ENCODE results near the gene CTCF. TPM values are rescaled to one million over a fixed set of nuclear protein-coding genes. Genes with fewer than 3 reads are reported as not detected.

CTCF gene
- total and polyA plus RNA-seq, 10 of the 15 experiments (the other 5 are each of a cell fraction or from before 2014, with no cell fraction given): 9.1 to 55.0 (median 41.8) TPM

DNA sequence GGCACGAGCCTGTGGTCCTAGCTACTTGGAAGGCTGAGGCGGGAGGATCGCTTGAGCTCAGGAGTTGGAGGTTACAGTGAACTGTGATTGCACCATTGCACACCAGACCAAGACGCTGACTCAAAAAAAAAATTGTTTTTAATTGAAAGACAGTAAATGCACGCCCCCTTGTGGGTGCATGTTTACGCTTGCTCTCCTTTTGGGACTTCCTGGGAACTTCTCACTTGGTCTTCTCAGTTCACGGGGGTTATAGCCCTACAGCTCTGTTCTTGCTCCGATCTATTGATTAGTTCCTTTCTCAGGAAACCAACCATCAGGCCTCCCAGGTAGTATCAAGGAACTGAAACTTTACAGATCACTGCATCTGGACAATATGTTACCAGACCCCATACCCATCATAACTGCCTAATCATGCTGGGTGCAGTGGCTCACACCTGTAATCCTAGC is 47.9 kb upstream of the CTCF start (continued):
- TF ChIP-seq YY1 (IDR thresholded peaks at IDR 0.05; ENCODE audit: low read depth, low read length): peak; percentile 63; the same call in 1 of the 2 replicates
- TF ChIP-seq SUZ12 (IDR thresholded peaks at IDR 0.05; ENCODE audit: unreplicated experiment): no peak
- no peak for TF ChIP-seq POLR2AphosphoS5 (IDR thresholded peaks at IDR 0.05; ENCODE audit: low read length)
- 0 out of 2 replicates have a peak, but pooled peaks have one; percentile 29 for TF ChIP-seq FOXM1 (IDR thresholded peaks at IDR 0.05; ENCODE audit: low read depth, low read length)
- no peak for TF ChIP-seq BMI1 (IDR thresholded peaks at IDR 0.05; ENCODE audit: borderline replicate concordance)
- no peak for TF ChIP-seq FOXK2 (IDR thresholded peaks at IDR 0.05)
- TF ChIP-seq, protein P1, sequence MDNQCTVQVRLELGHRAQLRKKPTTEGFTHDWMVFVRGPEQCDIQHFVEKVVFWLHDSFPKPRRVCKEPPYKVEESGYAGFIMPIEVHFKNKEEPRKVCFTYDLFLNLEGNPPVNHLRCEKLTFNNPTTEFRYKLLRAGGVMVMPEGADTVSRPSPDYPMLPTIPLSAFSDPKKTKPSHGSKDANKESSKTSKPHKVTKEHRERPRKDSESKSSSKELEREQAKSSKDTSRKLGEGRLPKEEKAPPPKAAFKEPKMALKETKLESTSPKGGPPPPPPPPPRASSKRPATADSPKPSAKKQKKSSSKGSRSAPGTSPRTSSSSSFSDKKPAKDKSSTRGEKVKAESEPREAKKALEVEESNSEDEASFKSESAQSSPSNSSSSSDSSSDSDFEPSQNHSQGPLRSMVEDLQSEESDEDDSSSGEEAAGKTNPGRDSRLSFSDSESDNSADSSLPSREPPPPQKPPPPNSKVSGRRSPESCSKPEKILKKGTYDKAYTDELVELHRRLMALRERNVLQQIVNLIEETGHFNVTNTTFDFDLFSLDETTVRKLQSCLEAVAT (IDR thresholded peaks at IDR 0.05): no peak
- TF ChIP-seq EP300 (IDR thresholded peaks at IDR 0.05; ENCODE audit: borderline replicate concordance in 1 of 2, control insufficient read depth in 1 of 2, low read depth in 2 of 2, low read length in 2 of 2): no peak
- 0 out of 2 replicates have a peak, but pooled peaks have one; percentile 26 for TF ChIP-seq IRF4 (IDR thresholded peaks at IDR 0.05; ENCODE audit: low read depth, low read length)
- TF ChIP-seq BCL11A (IDR thresholded peaks at IDR 0.05; ENCODE audit: low read depth, low read length): 0 out of 2 replicates have a peak, but pooled peaks have one; percentile 6
- TF ChIP-seq, protein P2, sequence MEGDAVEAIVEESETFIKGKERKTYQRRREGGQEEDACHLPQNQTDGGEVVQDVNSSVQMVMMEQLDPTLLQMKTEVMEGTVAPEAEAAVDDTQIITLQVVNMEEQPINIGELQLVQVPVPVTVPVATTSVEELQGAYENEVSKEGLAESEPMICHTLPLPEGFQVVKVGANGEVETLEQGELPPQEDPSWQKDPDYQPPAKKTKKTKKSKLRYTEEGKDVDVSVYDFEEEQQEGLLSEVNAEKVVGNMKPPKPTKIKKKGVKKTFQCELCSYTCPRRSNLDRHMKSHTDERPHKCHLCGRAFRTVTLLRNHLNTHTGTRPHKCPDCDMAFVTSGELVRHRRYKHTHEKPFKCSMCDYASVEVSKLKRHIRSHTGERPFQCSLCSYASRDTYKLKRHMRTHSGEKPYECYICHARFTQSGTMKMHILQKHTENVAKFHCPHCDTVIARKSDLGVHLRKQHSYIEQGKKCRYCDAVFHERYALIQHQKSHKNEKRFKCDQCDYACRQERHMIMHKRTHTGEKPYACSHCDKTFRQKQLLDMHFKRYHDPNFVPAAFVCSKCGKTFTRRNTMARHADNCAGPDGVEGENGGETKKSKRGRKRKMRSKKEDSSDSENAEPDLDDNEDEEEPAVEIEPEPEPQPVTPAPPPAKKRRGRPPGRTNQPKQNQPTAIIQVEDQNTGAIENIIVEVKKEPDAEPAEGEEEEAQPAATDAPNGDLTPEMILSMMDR (IDR thresholded peaks at IDR 0.05 in 2 of 3, conservative IDR thresholded peaks at IDR 0.05 in 1 of 3; ENCODE audit: control insufficient read depth in 2 of 3, extremely low read depth in 1 of 3, insufficient read depth in 1 of 3, low read depth in 3 of 3, low read length in 3 of 3): peak; percentile 66 to 82 (median 71); a peak in 5 of 6 replicates
- TF ChIP-seq NR2F1 (conservative IDR thresholded peaks at IDR 0.05): peak; percentile 64; the same call in 1 of the 2 replicates
- TF ChIP-seq, protein P3, sequence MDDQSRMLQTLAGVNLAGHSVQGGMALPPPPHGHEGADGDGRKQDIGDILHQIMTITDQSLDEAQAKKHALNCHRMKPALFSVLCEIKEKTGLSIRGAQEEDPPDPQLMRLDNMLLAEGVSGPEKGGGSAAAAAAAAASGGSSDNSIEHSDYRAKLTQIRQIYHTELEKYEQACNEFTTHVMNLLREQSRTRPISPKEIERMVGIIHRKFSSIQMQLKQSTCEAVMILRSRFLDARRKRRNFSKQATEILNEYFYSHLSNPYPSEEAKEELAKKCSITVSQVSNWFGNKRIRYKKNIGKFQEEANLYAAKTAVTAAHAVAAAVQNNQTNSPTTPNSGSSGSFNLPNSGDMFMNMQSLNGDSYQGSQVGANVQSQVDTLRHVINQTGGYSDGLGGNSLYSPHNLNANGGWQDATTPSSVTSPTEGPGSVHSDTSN (IDR thresholded peaks at IDR 0.05; ENCODE audit: insufficient replicate concordance, low read depth, low read length): no peak
- TF ChIP-seq YBX1 (IDR thresholded peaks at IDR 0.05): no peak
- TF ChIP-seq KDM1A (IDR thresholded peaks at IDR 0.05; ENCODE audit: borderline replicate concordance): no peak
- TF ChIP-seq ZZZ3 (IDR thresholded peaks at IDR 0.05; ENCODE audit: control insufficient read depth, insufficient read length, low read depth): no peak
- TF ChIP-seq SPI1 (IDR thresholded peaks at IDR 0.05; ENCODE audit: borderline replicate concordance, insufficient read depth, low read depth, low read length): peak; percentile 55; the same call in 1 of the 2 replicates
- TF ChIP-seq NR2C2 (IDR thresholded peaks at IDR 0.05; ENCODE audit: borderline replicate concordance, control insufficient read depth, insufficient read length, low read depth): no peak
- no peak for TF ChIP-seq ASH2L (IDR thresholded peaks at IDR 0.05; ENCODE audit: borderline replicate concordance, low read depth)
- TF ChIP-seq SMAD5 (IDR thresholded peaks at IDR 0.05; ENCODE audit: low read depth): no peak
- TF ChIP-seq NBN (IDR thresholded peaks at IDR 0.05): 0 out of 2 replicates have a peak, but pooled peaks have one; percentile 33
- TF ChIP-seq, protein P4, sequence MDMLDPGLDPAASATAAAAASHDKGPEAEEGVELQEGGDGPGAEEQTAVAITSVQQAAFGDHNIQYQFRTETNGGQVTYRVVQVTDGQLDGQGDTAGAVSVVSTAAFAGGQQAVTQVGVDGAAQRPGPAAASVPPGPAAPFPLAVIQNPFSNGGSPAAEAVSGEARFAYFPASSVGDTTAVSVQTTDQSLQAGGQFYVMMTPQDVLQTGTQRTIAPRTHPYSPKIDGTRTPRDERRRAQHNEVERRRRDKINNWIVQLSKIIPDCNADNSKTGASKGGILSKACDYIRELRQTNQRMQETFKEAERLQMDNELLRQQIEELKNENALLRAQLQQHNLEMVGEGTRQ (IDR thresholded peaks at IDR 0.05; ENCODE audit: borderline replicate concordance, low read depth, low read length): no peak
- TF ChIP-seq CEBPB (IDR thresholded peaks at IDR 0.05; ENCODE audit: borderline replicate concordance in 1 of 2, low read depth in 2 of 2, low read length in 2 of 2): no peak
